ENCODE results near the gene RPTOR.

GRCh38 chr17:80835816-80836657, 291.4 kb downstream of the RPTOR start:
- TF ChIP-seq POLR2A (IDR thresholded peaks at IDR 0.05; ENCODE audit: low read length) (no peak), GATA1 (IDR thresholded peaks at IDR 0.05; ENCODE audit: low read depth, low read length) (no peak)

Measured in erythroblast (primary cell).